ENCODE data around the gene ENTR1. TPM values are rescaled to one million over a fixed set of nuclear protein-coding genes. Genes with fewer than 3 reads are reported as not detected.

ENTR1 gene
- total RNA-seq, 1 donor from 2014 or later = 60.4 TPM

DNA sequence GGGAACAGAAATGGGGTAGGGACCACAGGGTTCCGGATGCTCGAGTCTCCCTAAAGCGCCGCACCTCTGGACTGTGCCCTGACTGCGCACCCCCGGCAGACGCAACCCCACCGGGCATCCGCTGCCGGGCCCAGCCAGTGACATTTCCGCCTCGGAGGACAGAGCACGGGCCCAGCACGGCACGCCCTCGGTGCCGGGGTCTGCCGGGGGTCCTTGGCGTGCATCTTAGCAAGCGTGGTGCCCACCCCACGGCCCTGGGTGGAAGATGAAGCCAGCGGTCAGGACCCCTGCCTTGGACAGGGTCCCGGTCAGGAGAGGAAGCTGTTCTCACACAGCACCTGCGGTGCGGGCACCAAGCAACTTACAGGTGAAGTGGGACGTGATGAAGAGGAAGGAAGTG is 22.2 kb upstream of the ENTR1 start:
- Histone ChIP-seq H3K4me1 (peaks cover 19% of the 10 kb centered on the region), H3K9me3 (no peaks in the 10 kb centered on the region), H3K27me3 (no peaks in the 10 kb centered on the region), H3K4me3 (no peak overlapping the region), H3K27ac (no peak overlapping the region), H3K36me3 (peaks cover 0 to 41% of the 10 kb centered on the region in 2 donors)
- intact Hi-C loops (cut with DNase I) = no loop called here
- TF ChIP-seq POLR2A (IDR thresholded peaks at IDR 0.05) (no peak), CTCF (IDR thresholded peaks at IDR 0.05) (no peak), POLR2AphosphoS5 (IDR thresholded peaks at IDR 0.05; ENCODE audit: insufficient read depth in 1 of 2, low read depth in 1 of 2) (no peak)
- DNase-seq (ENCODE audit: extremely low spot score in 2 of 2) = no peak

GRCh38 chr9:136431782-136432350 is 21.5 kb upstream of the ENTR1 start:
- H3K4me3 ChIP-seq = no peak overlapping the region
- H3K4me1 ChIP-seq = peaks cover 12% of the 10 kb centered on the region
- DNase-seq (ENCODE audit: extremely low spot score in 2 of 2) = no peak
- H3K9me3 ChIP-seq = no peaks in the 10 kb centered on the region
- H3K27ac ChIP-seq = no peak overlapping the region
- H3K27me3 ChIP-seq = no peaks in the 10 kb centered on the region
- intact Hi-C loops (cut with DNase I) = no loop called here
- no peak for TF ChIP-seq POLR2AphosphoS5 (IDR thresholded peaks at IDR 0.05; ENCODE audit: insufficient read depth in 1 of 2, low read depth in 1 of 2)
- no peak for TF ChIP-seq CTCF (IDR thresholded peaks at IDR 0.05)
- H3K36me3 ChIP-seq = peaks cover 0 to 41% of the 10 kb centered on the region in 2 donors

DNA sequence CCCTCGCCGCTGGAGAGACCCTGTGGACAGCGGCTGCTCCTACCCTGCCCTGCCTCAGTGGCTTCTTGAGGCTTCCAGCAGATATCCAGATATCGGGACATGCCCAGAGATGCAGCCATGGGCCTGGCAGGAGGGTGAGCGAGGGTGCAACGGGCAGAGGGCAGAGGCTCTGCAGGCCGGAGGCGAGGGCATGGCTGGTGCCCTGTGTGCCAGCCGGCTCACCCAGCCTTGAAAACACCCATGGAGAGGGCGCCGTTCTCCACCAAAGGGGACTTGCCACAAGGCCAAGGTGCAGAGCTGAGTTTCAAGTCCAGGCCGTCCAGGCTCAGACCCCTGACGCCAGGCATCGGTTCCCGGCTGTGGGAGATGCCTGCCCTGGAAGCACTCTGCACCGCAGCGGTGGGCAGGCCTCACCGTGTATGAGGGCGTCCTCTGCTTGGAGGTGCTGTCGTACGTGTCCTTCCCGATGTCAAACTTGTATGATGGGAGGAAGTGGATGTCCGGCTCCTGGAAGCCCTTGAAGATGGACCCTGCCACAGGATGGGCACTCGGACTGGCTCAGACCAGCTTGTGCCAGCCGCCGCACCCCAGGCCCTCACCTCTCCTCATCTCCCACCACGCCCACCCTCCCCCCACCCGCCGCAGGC is 20.3 kb upstream of the ENTR1 start:
- peaks cover 0 to 41% of the 10 kb centered on the region in 2 donors for H3K36me3 ChIP-seq
- H3K9me3 ChIP-seq = no peaks in the 10 kb centered on the region
- no peak for DNase-seq (ENCODE audit: extremely low spot score in 2 of 2)
- intact Hi-C loops (cut with DNase I) = no loop called here
- H3K4me1 ChIP-seq = peaks cover under 1% of the 10 kb centered on the region
- no peaks in the 10 kb centered on the region for H3K27me3 ChIP-seq
- TF ChIP-seq POLR2A (IDR thresholded peaks at IDR 0.05) (no peak), POLR2AphosphoS5 (IDR thresholded peaks at IDR 0.05; ENCODE audit: insufficient read depth in 1 of 2, low read depth in 1 of 2) (no peak), CTCF (IDR thresholded peaks at IDR 0.05) (no peak)
- H3K27ac ChIP-seq = no peak overlapping the region
- no peak overlapping the region for H3K4me3 ChIP-seq

DNA sequence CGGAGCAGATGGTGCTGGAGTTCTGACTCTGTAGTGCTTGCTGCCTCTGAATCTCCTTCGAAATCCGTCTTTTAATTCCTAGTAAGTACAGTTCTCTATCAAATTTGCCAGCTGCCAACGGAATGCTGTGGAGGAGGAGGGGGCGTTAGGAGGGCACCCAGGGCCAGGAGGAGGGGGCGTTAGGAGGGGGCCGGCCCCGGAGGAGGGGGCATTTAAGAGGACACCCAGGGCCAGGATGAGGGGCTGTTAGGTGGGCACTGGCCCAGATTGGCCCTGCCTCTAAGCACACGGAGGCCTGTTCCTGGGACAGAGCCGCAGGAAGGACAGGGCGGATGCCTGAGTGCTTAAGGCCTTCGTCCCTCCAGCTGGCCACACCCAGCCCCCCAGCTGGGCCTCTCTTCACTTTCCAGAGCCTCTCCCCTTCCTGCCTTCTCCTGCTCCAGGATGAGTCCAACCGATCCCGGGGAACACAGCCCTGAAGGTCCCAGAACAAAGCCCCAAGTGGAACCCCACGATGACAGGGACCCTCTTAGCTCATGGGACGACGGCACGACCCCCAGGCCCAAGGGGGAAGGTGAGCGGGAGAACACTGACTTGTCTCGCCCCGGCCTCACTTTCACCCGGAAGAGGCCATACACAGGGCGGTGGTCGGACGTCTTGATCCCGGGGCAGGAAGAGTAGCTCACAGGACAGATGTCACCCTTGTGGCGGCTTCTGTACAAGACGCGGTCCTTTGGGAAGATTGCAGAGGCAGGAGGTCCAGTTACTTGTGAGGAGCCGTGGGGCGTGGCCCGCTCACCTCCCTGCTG is 19.5 kb upstream of the ENTR1 start:
- intact Hi-C loops (cut with DNase I) = no loop called here
- no peak overlapping the region for H3K4me3 ChIP-seq
- H3K9me3 ChIP-seq = no peaks in the 10 kb centered on the region
- H3K27ac ChIP-seq = no peak overlapping the region
- H3K4me1 ChIP-seq = no peaks in the 10 kb centered on the region
- DNase-seq (ENCODE audit: extremely low spot score in 2 of 2) = no peak
- TF ChIP-seq POLR2AphosphoS5 (IDR thresholded peaks at IDR 0.05; ENCODE audit: insufficient read depth in 1 of 2, low read depth in 1 of 2) (no peak), POLR2A (IDR thresholded peaks at IDR 0.05) (no peak), CTCF (IDR thresholded peaks at IDR 0.05) (no peak)
- H3K27me3 ChIP-seq = no peaks in the 10 kb centered on the region
- H3K36me3 ChIP-seq = peaks cover 0 to 43% of the 10 kb centered on the region in 2 donors

Measured in vagina (tissue), 2 donors.